Measurements from ENCODE around the gene OBP2A. TPM values are rescaled to one million over a fixed set of nuclear protein-coding genes. Genes with fewer than 3 reads are reported as not detected.

The OBP2A gene
- total and polyA plus RNA-seq, 2 donors (not counting 3 experiments of a cell fraction or from before 2014, with no cell fraction given) = not detected

- ChIA-PET CTCF (no interaction called here), POLR2A (no interaction called here)
- Histone ChIP-seq H3K4me3 (replicated peaks in 1 of 3; ENCODE audit: insufficient read depth in 1 of 3, low read depth in 1 of 3, low read length in 3 of 3) (no peak overlapping the region), H3K27me3 (ENCODE audit: control insufficient read depth in 2 of 2, insufficient read depth in 2 of 2, low read length in 2 of 2) (no peaks in the 10 kb centered on the region), H3K9ac (replicated peaks; ENCODE audit: extremely low read depth, insufficient read depth, low read length) (no peak overlapping the region), H2AFZ (ENCODE audit: low read depth, low read length) (no peak overlapping the region), H3K9me1 (replicated peaks; ENCODE audit: control insufficient read depth, extremely low read depth, insufficient read depth, low read length) (no peaks in the 10 kb centered on the region), H3K4me2 (ENCODE audit: insufficient read depth, low read length) (no peak overlapping the region), H3K9me3 (replicated peaks; ENCODE audit: control insufficient read depth, insufficient read depth, low read length) (no peaks in the 10 kb centered on the region), H4K20me1 (replicated peaks; ENCODE audit: control insufficient read depth, extremely low read depth, insufficient read depth, low read length) (no peaks in the 10 kb centered on the region), H3K79me2 (ENCODE audit: control insufficient read depth, insufficient read depth, low read length) (no peaks in the 10 kb centered on the region), H3K4me1 (ENCODE audit: control insufficient read depth, extremely low read depth, insufficient read depth, low read length) (no peaks in the 10 kb centered on the region), H3K27ac (ENCODE audit: insufficient read depth, low read depth, low read length) (no peak overlapping the region), H3K36me3 (ENCODE audit: control insufficient read depth in 2 of 2, extremely low read depth in 1 of 2, insufficient read depth in 2 of 2, low read length in 2 of 2) (no peaks in the 10 kb centered on the region)
- no TSS peak for BruUV-seq (replicated peaks)
- intact Hi-C loops (cut with micrococcal nuclease) = no loop called here
- FAIRE-seq (no peak), DNase-seq (ENCODE audit: low read depth, low spot score) (no peak)
- dilution Hi-C loops (cut with MboI; ENCODE audit: extremely low pct_ligation_motif_present, low sequenced_read_pairs) = no loop called here
- TF ChIP-seq MYC (IDR thresholded peaks at IDR 0.05; ENCODE audit: low read depth, low read length) = no peak
- no peak for TF ChIP-seq CTCF (IDR thresholded peaks at IDR 0.05; ENCODE audit: extremely low read depth in 1 of 2, insufficient read depth in 1 of 2, low read depth in 1 of 2, low read length in 2 of 2)
- TF ChIP-seq FOS (IDR thresholded peaks at IDR 0.05; ENCODE audit: borderline replicate concordance, insufficient read depth, low read length) = no peak
- no peak for TF ChIP-seq MAX (IDR thresholded peaks at IDR 0.05; ENCODE audit: insufficient read depth, insufficient read length)
- no peak for TF ChIP-seq GATA2 (IDR thresholded peaks at IDR 0.05; ENCODE audit: insufficient read depth, insufficient read length, low read depth, low read length)
- TF ChIP-seq POLR2AphosphoS5 (IDR thresholded peaks at IDR 0.05; ENCODE audit: insufficient read depth, low read depth, low read length) = no peak
- no peak for TF ChIP-seq JUN (IDR thresholded peaks at IDR 0.05; ENCODE audit: borderline replicate concordance, insufficient read depth, insufficient read length, low read depth)
Observed at GRCh38 chr9:135575995-135576631, 30.2 kb downstream of the OBP2A start.
